GM10266 (cell line): ENCODE data around the gene RTP5.
"Not testable (repeated sequence)": the region's sequence is repeated elsewhere in the genome, so short reads cannot be mapped to it uniquely, and the experiment has no call there.

Experiments
- DNase-seq: peaks from one replicate; pipeline ENCODE4 v3.0.0; 2012; ENCODE audit errors: extremely low spot score
- TF ChIP-seq, protein P1 (sequence below): IDR thresholded peaks from 2 replicates; pipeline ENCODE4 v1.5.1; 2012; ENCODE audit warnings: mild to moderate bottlenecking, low read depth; ENCODE audit not compliant: control insufficient read depth, insufficient read depth; ENCODE audit errors: missing control alignments

RTP5 gene

DNA sequence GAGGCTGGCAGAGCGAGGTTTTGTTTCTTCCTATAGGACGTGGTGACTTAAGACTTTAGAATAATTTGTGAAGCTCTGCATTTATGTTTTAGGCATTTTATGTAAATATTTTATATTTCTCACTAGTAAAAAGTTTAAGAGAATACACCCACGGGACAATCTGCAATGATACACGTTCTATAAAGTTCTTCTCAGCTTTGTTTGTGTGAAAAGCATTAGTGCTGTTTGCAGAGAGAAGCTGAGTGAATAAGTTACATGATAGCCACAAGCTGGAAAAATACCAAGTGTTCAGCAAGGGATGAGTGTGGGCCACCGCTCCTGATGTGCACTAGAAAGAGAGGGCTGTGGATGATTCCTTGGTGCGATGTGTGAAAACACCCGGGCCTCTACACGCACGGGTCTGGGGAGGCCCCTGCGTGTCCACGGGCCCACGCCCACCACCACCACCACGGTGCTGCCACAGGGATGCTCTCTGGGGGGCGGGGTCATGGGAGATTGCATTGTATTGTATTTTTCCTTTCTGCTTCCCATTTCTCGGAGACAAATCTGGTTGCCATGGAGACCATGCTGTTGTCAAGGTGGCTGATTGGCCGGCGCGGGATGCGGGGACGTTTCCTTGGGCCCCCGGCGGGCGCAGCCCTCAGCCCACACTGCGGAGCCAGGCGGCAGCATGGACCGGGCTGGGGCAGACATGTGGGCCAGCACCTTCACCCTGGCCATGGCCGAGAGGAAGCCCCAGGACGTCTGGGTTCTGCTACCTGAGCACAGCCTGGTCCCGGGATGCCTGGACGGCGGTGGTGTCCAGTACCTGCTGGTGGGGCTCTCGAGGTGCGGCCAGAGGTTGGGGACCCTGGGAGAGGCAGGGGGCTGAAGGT is at the start of gene RTP5:
Gene RTP5, plus strand, starts transcription at position 643 of the 875 bp plus-strand sequence. Its CDS starts 28 bp downstream, at position 671.
- DNase-seq: no peak
- TF ChIP-seq, protein P1, sequence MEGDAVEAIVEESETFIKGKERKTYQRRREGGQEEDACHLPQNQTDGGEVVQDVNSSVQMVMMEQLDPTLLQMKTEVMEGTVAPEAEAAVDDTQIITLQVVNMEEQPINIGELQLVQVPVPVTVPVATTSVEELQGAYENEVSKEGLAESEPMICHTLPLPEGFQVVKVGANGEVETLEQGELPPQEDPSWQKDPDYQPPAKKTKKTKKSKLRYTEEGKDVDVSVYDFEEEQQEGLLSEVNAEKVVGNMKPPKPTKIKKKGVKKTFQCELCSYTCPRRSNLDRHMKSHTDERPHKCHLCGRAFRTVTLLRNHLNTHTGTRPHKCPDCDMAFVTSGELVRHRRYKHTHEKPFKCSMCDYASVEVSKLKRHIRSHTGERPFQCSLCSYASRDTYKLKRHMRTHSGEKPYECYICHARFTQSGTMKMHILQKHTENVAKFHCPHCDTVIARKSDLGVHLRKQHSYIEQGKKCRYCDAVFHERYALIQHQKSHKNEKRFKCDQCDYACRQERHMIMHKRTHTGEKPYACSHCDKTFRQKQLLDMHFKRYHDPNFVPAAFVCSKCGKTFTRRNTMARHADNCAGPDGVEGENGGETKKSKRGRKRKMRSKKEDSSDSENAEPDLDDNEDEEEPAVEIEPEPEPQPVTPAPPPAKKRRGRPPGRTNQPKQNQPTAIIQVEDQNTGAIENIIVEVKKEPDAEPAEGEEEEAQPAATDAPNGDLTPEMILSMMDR: no peak

DNA sequence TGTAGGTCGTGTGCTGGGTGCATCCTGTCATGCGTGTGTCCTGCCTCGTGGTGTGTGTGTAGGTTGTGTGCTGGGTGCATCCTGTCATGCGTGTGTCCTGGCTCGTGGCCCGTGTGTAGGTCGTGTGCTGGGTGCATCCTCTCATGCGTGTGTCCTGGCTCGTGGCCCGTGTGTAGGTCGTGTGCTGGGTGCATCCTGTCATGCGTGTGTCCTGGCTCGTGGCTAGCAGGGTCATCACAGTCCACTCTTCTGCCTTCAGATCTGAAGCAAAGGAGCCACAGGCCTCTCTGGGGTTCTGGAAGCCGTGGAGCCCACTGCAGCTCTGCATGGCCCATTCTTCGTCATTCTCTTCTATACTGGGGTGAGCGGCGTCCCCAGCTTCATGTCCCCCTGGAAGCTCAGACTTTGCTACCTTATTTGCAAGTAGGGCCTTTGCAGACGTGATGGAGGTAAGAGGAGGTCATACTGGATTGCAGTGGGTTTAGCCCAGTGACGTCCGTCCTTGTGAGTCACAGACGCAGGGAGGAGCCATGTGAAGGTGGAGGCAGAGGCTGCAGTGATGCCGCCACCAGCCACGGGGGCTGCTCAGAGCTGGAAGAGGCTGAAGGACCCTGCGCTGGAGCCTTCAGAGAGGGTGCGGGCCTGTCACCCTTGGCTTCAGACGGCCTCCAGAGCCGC is 49.4 kb upstream of the RTP5 start:
- not testable (repeated sequence) for DNase-seq

DNA sequence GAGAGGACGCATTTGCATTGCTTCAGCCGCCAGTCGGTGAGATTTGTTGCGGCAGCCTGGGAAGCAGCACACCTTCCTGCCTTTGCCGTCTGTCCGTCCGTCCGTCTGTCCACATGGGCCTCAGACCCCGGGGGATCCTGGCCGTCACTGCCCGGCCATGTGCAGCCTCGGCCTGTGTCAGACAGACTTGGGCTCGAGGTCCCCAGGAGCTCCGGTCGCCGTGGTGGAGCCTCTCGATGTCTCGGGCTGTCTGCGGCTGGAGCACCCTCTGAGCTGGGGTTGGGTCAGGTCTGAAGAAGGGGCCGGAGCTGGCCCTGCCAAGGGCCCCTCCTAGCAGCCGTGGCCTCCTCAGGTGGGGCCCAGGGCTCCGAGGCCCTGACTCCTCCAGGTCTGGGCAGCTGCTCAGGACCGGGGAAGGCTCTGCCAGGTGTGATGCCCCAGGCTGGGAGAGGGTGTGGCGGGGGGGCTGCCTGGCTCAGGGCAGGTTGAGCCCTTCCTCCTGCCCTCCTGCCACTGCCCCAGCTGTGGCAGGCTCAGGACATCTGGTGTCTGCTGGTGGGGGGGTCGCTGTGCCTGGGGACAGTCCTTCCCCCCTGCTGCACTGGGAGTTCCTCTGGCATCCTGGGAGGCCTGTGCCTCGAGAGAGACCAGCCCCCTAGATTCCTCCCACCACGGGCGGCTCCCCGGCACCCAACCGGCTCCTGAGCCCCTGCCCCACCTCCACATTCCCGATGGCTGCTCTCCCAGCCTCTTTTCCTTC is 48.7 kb upstream of the RTP5 start:
- DNase-seq: no peak
- TF ChIP-seq, protein P1: no peak

DNA sequence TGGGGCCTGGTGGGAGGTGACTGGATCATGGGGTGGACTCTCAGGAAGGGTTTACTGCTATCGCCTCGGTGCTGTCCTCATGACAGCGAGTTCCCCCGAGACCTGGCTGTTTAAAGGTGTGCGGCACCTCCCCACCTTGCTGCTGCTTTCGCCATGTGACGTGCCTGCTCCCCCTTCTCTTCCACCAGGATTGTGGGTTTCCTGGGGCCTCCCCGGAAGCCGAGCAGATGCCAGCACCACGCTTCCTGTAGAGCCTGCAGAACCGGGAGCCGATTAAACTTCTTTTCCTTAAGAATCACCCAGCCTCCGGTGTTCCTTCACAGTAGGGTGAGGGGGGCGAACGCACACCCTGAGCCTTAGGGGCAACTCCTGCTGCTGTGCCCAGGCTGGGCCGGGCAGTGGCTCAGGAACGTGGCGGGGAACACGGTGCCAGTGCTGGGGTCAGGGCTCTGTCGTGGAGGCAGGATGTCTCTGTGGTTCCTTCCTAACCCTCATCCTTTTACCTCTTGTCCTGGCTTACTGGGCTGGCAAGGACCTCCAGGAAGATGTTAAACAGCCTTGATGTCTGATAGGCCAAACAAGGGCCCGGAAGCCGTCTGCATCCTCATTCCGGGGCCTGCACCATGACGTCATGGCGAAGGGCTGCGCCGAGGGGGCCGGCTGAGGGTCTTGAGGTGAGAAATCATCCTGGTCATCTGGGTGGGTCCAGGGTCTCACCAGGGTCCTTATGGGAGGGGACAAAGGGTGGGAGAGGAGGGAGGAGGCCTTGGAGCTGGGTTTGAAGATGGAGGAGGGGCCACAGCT is 47.9 kb upstream of the RTP5 start:
- DNase-seq: no peak
- TF ChIP-seq, protein P1: no peak

DNA sequence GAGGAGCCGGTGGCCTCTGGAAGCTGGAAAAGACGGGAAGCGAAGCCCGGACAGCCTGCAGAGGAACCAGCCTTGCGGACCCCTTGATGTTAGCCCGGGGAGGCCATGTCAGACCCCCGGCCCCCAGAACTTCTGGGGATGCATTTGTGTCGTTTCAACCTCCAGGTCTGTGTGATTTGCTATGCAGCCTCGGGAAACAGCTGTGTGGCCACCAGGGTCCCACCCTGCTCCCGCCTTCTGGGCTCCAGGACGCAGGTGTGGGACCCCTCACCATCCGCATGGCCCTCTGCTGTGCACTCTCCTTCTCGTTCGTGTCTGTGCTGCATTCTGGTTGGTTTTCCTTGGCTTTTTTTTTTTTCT is 47.3 kb upstream of the RTP5 start:
- TF ChIP-seq, protein P1: no peak
- DNase-seq: no peak

DNA sequence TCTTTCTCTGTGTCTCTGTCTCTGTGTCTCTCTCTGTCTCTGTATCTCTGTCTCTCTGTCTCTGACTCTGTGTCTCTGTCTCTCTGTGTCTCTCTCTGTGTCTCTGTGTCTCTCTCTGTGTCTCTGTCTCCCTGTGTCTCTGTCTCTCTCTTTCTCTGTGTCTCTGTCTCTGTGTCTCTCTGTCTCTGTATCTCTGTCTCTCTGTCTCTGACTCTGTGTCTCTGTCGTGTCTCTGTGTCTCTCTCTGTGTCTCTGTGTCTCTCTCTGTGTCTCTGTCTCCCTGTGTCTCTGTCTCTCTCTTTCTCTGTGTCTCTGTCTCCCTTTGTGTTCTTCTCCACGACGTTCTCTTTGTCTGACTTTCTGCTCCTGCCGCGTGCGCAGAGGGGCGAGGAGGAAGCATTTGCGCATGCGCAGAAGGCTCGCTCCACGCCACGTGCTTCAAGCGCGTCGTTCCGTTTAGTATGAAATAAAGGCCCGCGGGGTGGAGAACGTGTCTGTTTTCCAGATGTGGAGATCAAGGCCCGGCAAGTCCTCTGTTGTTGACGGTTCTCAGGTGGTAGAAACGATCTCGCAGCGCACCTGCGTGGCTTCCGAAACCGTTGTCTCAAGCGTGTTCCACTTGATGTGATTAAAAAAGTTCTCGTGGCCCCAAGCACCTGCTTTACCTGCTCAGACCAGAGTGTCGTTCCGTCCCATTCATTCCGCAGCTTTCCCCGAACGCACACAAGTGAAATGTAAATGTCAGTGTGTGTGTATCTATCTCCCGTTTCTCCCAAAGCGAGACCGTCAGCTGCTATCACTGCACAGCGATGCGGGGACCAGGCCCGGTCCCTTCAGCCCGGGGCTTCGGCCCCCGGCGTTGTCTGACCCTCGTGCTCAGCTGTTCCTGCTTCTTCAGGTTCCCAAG is 45.7 kb upstream of the RTP5 start:
- DNase-seq: not testable (repeated sequence)

DNA sequence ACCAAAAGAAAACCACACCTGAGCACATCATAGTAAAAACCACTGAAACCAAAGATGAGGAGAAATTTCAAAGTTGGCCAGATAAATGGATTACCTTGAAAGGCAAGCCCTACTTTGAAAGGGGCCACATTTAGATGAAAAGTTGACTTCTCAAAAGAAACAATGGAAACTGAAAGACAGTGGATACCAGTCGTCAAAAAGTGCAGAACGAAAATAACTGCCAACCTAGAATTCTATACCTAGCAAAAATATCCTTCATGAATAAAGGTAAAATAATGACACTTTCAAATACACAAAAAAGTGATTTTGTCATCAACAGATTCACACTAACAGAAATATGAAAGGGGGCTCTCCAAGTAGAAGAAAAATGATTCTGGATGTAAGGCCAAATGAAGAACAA is 42.1 kb upstream of the RTP5 start:
- TF ChIP-seq, protein P1: no peak
- no peak for DNase-seq
